ENCODE measurements around the gene ASTE1. TPM values are rescaled to one million over a fixed set of nuclear protein-coding genes. Genes with fewer than 3 reads are reported as not detected.

The ASTE1 gene
- total RNA-seq, 2 experiments from 2014 or later: 25.6 to 26.6 TPM

- no peak overlapping the region for H3K27ac ChIP-seq (ENCODE audit: low read depth in 1 of 2, low read length in 2 of 2)
- Mint-ChIP-seq H3K4me3 (peak overlapping the region; percentile 11), H3K27me3 (no peaks in the 10 kb centered on the region), H3K36me3 (ENCODE audit: low read depth) (peaks cover 80% of the 10 kb centered on the region), H3K27ac (peak overlapping the region; percentile 56), H3K9me3 (no peaks in the 10 kb centered on the region), H3K4me1 (ENCODE audit: low read depth) (peaks cover 69% of the 10 kb centered on the region)
- DNase-seq (peak in 1 of 14 experiments; percentile 22), ATAC-seq (ENCODE audit: poor library complexity) (no peak)
- H3K36me3 ChIP-seq (ENCODE audit: insufficient read depth, low read length): peaks cover 57% of the 10 kb centered on the region
- intact Hi-C loops (cut with DNase I, micrococcal nuclease): loop anchor here (5.0 to 10.0 kb wide), 4 partner anchors 123 to 485 kb away; partner anchors contain the start of genes MRPL3 (in 1 of the 2), NUDT16 (in 1 of the 2) and PIK3R4 (in 1 of the 2)
- H3K27me3 ChIP-seq (ENCODE audit: control insufficient read depth in 1 of 2, insufficient read depth in 2 of 2, low read length in 2 of 2): no peaks in the 10 kb centered on the region
- no peak overlapping the region for H3K4me3 ChIP-seq (ENCODE audit: low read length)
- ChIA-PET CTCF (no interaction called here), POLR2A (no interaction called here)
- H3K4me1 ChIP-seq (ENCODE audit: insufficient read depth, low read length): peaks cover 22% of the 10 kb centered on the region
- TF ChIP-seq, protein P1, sequence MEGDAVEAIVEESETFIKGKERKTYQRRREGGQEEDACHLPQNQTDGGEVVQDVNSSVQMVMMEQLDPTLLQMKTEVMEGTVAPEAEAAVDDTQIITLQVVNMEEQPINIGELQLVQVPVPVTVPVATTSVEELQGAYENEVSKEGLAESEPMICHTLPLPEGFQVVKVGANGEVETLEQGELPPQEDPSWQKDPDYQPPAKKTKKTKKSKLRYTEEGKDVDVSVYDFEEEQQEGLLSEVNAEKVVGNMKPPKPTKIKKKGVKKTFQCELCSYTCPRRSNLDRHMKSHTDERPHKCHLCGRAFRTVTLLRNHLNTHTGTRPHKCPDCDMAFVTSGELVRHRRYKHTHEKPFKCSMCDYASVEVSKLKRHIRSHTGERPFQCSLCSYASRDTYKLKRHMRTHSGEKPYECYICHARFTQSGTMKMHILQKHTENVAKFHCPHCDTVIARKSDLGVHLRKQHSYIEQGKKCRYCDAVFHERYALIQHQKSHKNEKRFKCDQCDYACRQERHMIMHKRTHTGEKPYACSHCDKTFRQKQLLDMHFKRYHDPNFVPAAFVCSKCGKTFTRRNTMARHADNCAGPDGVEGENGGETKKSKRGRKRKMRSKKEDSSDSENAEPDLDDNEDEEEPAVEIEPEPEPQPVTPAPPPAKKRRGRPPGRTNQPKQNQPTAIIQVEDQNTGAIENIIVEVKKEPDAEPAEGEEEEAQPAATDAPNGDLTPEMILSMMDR (IDR thresholded peaks at IDR 0.05): no peak
- no peaks in the 10 kb centered on the region for H3K9me3 ChIP-seq (ENCODE audit: control insufficient read depth in 1 of 2, insufficient read depth in 1 of 2, low read length in 2 of 2)
Observed at GRCh38 chr3:131020122-131020693, 6.4 kb downstream of the ASTE1 start.

DNA sequence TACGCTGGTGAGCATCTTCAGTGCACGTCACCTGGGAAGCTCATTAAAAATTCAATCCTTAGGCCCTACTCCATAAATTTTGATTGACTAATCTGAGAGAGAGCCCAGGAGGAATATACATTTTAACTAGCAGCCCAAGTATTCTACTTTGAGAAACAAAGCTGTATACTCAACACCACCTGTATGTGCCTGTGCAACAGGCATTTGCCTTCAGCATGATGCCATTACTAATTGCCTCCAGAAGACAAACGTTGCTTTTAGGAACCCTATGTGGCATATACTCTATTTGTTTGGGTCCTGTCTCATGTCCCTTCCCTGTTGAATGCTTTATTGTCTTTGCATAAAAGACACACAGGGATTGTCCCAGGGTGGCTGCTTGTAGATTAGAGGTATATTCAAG is 7.7 kb downstream of the ASTE1 start:
- Mint-ChIP-seq H3K9me3 (no peaks in the 10 kb centered on the region), H3K27me3 (no peaks in the 10 kb centered on the region), H3K4me3 (no peak overlapping the region), H3K27ac (peak overlapping the region; percentile 21), H3K36me3 (ENCODE audit: low read depth) (peaks cover 80% of the 10 kb centered on the region), H3K4me1 (ENCODE audit: low read depth) (peaks cover 62% of the 10 kb centered on the region)
- DNase-seq (no peak), ATAC-seq (ENCODE audit: poor library complexity) (no peak)
- Histone ChIP-seq H3K9me3 (ENCODE audit: control insufficient read depth in 1 of 2, insufficient read depth in 1 of 2, low read length in 2 of 2) (no peaks in the 10 kb centered on the region), H3K27ac (ENCODE audit: low read depth in 1 of 2, low read length in 2 of 2) (no peak overlapping the region), H3K36me3 (ENCODE audit: insufficient read depth, low read length) (peaks cover 62% of the 10 kb centered on the region), H3K4me1 (ENCODE audit: insufficient read depth, low read length) (peaks cover 16% of the 10 kb centered on the region), H3K27me3 (ENCODE audit: control insufficient read depth in 1 of 2, insufficient read depth in 2 of 2, low read length in 2 of 2) (no peaks in the 10 kb centered on the region), H3K4me3 (ENCODE audit: low read length) (no peak overlapping the region)
- ChIA-PET CTCF (no interaction called here), POLR2A (interaction anchor here (0.9 kb wide), 1 partner anchor 23 kb away, joined by 3 read pairs; no protein-coding TSS in a partner anchor)
- intact Hi-C loops (cut with DNase I, micrococcal nuclease): no loop called here
- TF ChIP-seq, protein P1 (IDR thresholded peaks at IDR 0.05): no peak

DNA sequence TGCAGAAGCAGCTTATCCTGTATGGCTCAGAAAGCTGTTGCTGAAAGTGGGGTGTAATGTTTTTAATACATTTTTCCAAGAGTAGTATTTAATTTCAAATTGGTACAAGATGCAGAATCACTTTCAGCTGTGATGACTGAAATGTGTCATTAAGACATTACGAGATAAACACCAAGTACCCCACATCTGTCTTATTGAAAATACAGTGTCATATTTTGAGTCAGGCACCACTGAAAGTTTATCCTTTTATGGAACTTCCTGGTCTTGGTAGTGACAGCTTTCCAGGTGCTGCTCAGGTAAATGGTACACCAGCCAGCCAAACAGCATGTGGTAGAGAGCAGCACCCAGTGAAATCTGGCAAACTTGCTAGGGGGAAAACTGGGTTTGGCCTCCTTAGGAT is 16.9 kb downstream of the ASTE1 start:
- TF ChIP-seq, protein P1 (IDR thresholded peaks at IDR 0.05): no peak
- POLR2A ChIA-PET: interaction anchor here (0.8 kb wide), 1 partner anchor 8 kb away, joined by 3 read pairs; no protein-coding TSS in a partner anchor
- H3K27me3 ChIP-seq (ENCODE audit: control insufficient read depth in 1 of 2, insufficient read depth in 2 of 2, low read length in 2 of 2): no peaks in the 10 kb centered on the region
- Mint-ChIP-seq H3K27ac (peak overlapping the region; percentile 69), H3K27me3 (no peaks in the 10 kb centered on the region), H3K9me3 (no peaks in the 10 kb centered on the region), H3K36me3 (ENCODE audit: low read depth) (peaks cover 85% of the 10 kb centered on the region), H3K4me3 (no peak overlapping the region), H3K4me1 (ENCODE audit: low read depth) (peaks cover 2% of the 10 kb centered on the region)
- H3K4me3 ChIP-seq (ENCODE audit: low read length): no peak overlapping the region
- no peak overlapping the region for H3K27ac ChIP-seq (ENCODE audit: low read depth in 1 of 2, low read length in 2 of 2)
- no peaks in the 10 kb centered on the region for H3K4me1 ChIP-seq (ENCODE audit: insufficient read depth, low read length)
- peaks cover 47% of the 10 kb centered on the region for H3K36me3 ChIP-seq (ENCODE audit: insufficient read depth, low read length)
- intact Hi-C loops (cut with DNase I, micrococcal nuclease): no loop called here
- DNase-seq: no peak
- ATAC-seq (ENCODE audit: poor library complexity): no peak
- CTCF ChIA-PET: interaction anchor here (1.4 kb wide), 1 partner anchor 14 kb away, joined by 4 read pairs; no protein-coding TSS in a partner anchor
- H3K9me3 ChIP-seq (ENCODE audit: control insufficient read depth in 1 of 2, insufficient read depth in 1 of 2, low read length in 2 of 2): no peaks in the 10 kb centered on the region

Data from CD4-positive, alpha-beta T cell (primary cell).